ENCODE data around the gene GPR148. TPM values are rescaled to one million over a fixed set of nuclear protein-coding genes. Genes with fewer than 3 reads are reported as not detected.

Gene GPR148
- total and polyA plus RNA-seq, 2 of the 4 experiments (the other 2 are of a cell fraction): not detected

DNA sequence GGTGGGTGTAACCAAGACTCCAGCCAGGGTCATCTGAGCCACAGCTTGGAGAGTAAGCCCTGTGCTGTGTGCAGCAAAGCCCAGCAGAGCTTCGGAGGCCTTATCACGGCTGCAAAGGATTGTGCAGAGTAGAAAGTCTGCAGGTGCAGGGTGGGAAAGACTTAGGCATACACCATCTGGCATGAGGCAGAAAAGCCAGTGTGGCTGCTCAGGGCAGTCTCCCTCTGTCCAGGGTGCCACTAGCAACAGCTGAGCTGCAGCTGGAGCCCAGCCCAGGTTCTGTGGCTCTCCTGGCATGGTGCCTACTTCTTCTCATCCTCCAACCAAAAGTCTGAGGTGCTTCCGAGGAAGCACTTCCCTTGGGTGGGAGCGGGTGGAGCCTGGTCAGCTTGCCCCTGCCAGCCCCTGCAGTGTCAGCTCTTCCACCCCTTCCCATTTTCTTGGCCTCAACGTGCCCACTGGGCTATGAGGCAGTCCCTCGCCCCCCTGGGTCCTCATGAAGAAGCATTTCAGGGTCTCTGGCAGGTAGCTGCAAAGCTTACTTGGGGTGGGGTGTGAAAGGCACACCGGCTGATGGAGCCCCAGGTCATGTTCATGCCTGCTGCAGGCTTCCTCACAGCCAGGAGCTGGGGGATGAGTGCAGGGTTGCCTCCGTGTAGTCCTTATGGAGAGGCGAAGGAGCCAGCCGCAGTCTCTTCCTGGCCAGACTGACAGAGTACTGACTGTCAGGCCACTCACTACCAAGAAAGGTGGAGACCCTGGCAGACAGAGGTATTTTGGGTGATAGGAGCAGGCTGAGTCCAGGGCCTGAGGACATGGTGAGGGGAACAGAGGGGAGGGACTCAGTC is 31.3 kb downstream of the GPR148 start:
- no peaks in the 10 kb centered on the region for H4K20me1 ChIP-seq (ENCODE audit: insufficient read depth, low read length)
- TF ChIP-seq BHLHE40 (IDR thresholded peaks at IDR 0.05; ENCODE audit: low read depth, low read length): no peak
- no peak for TF ChIP-seq MAZ (IDR thresholded peaks at IDR 0.05; ENCODE audit: borderline replicate concordance, low read depth, low read length)
- TF ChIP-seq CHD1 (IDR thresholded peaks at IDR 0.05; ENCODE audit: low read depth, low read length): no peak
- TF ChIP-seq FOS (IDR thresholded peaks at IDR 0.05; ENCODE audit: low read depth, low read length): no peak
- H4K5ac ChIP-seq (ENCODE audit: low read depth, low read length): no peak overlapping the region
- H3K56ac ChIP-seq (ENCODE audit: extremely low read depth, insufficient read depth, low read length): no peak overlapping the region
- in situ Hi-C loops (cut with MboI; ENCODE audit: low sequenced_read_pairs): no loop called here
- no peaks in the 10 kb centered on the region for H3K36me3 ChIP-seq (ENCODE audit: control insufficient read depth, insufficient read depth, low read length)
- peaks cover 2% of the 10 kb centered on the region; the same call in 1 of the 2 replicates for H3K4me1 ChIP-seq (ENCODE audit: control insufficient read depth, insufficient read depth, low read length)
- H3K23ac ChIP-seq (ENCODE audit: low read depth, low read length): no peak overlapping the region
- no TSS peak for BruUV-seq (replicated peaks)
- 37% methylated on average over 3 of the region's 10 CpGs; no CpG with 5 or more reads in 1 of the 2 experiments for WGBS, 2 experiments (ENCODE audit: extremely low coverage in 2 of 2, insufficient read length in 1 of 2)
- POLR2A ChIA-PET (ENCODE audit: unreplicated experiment): no interaction called here
- no peaks in the 10 kb centered on the region for H3K79me1 ChIP-seq (ENCODE audit: low read depth in 1 of 2, low read length in 2 of 2)
- no peak overlapping the region for H3K18ac ChIP-seq (ENCODE audit: low read depth, low read length)
- no peak overlapping the region for H2BK15ac ChIP-seq (ENCODE audit: low read depth, low read length)
- H2BK120ac ChIP-seq (ENCODE audit: low read depth, low read length): no peak overlapping the region
- H2AK5ac ChIP-seq (ENCODE audit: low read depth, low read length): no peak overlapping the region
- intact Hi-C loops (cut with micrococcal nuclease): no loop called here
- peaks cover 4% of the 10 kb centered on the region; the same call in 1 of the 2 replicates for H3K27me3 ChIP-seq (ENCODE audit: control insufficient read depth, insufficient read depth, low read length)
- H2BK20ac ChIP-seq (ENCODE audit: low read depth, low read length): no peak overlapping the region
- H3K4ac ChIP-seq (ENCODE audit: low read depth, low read length): no peak overlapping the region
- H3K27ac ChIP-seq (ENCODE audit: insufficient read depth, low read length): no peak overlapping the region
- H4K8ac ChIP-seq (ENCODE audit: low read depth in 2 of 2, low read length in 2 of 2): no peak overlapping the region
- H2BK5ac ChIP-seq (ENCODE audit: low read depth, low read length, poor library complexity, severe bottlenecking): no peak overlapping the region
- no peak for DNase-seq
- no peak overlapping the region for H3K4me2 ChIP-seq (ENCODE audit: low read depth, low read length)
- H4K91ac ChIP-seq (ENCODE audit: insufficient read depth, low read depth, low read length): no peak overlapping the region
- no peaks in the 10 kb centered on the region for H3K9me1 ChIP-seq (ENCODE audit: insufficient read depth, low read length)
- H2AFZ ChIP-seq (replicated peaks; ENCODE audit: low read length, poor library complexity): peak overlapping the region; percentile 14
- no peak overlapping the region for H3K14ac ChIP-seq (replicated peaks; ENCODE audit: low read depth, low read length)
- H3K9ac ChIP-seq (ENCODE audit: low read depth, low read length): no peak overlapping the region
- CTCF ChIA-PET: no interaction called here
- no peak overlapping the region for H2AK9ac ChIP-seq (replicated peaks; ENCODE audit: low read depth, low read length, poor library complexity)
- dilution Hi-C loops (cut with HindIII; ENCODE audit: low sequenced_read_pairs, unreplicated experiment): no loop called here
- ATAC-seq (ENCODE audit: low read depth): no peak
- no peaks in the 10 kb centered on the region; the same call in 1 of the 2 replicates for H3K9me3 ChIP-seq (ENCODE audit: control insufficient read depth, insufficient read depth, low read length)
- no peak overlapping the region for H3K4me3 ChIP-seq (ENCODE audit: insufficient read depth, low read depth, low read length)

Data from IMR-90 (cell line).